Activated T-cell treated with anti-CD3 and anti-CD28 coated beads, Interleukin-2, amount 50 U/mL, for 4 hours (primary cell): Measurements from ENCODE around the gene PCBP3. TPM values are rescaled to one million over a fixed set of nuclear protein-coding genes. Genes with fewer than 3 reads are reported as not detected.

Source experiments
- ATAC-seq, 2 donors: fragments of 200-7000 bp; cut with Tn5 transposase; one replicate each; pipeline ENCODE4 v1.10.0; 2021
- DNase-seq: peaks from one replicate; pipeline ENCODE4 v3.0.0-alpha.2; 2020
- H3K27me3 Mint-ChIP-seq: one replicate; pipeline ENCODE4 v1.8.0; 2021; ENCODE audit warnings: low read depth, mixed read lengths
- H3K36me3 Mint-ChIP-seq: one replicate; pipeline ENCODE4 v1.8.0; 2022; ENCODE audit warnings: mixed read lengths; ENCODE audit not compliant: insufficient read depth
- H3K4me1 Mint-ChIP-seq: one replicate; pipeline ENCODE4 v1.8.0; 2021; ENCODE audit warnings: low read depth, mixed read lengths
- H3K4me3 Mint-ChIP-seq: one replicate; pipeline ENCODE4 v1.8.0; 2021; ENCODE audit warnings: mild to moderate bottlenecking, moderate library complexity, mixed read lengths
- H3K9me3 Mint-ChIP-seq: one replicate; pipeline ENCODE4 v1.8.0; 2021; ENCODE audit warnings: mixed read lengths
- total RNA-seq, 3 donors: library from RNA; stranded (reverse); gene quantifications; one replicate each; pipeline ENCODE4 v1.2.1, GENCODE V29; 2021

The PCBP3 gene
- total RNA-seq, 3 donors from 2014 or later, result 2.7 to 5.7 (median 4.8) TPM

- H3K36me3 Mint-ChIP-seq, result no peaks in the 10 kb centered on the region
- H3K4me1 Mint-ChIP-seq, result peaks cover 7% of the 10 kb centered on the region
- DNase-seq (peak; percentile 52), ATAC-seq (peak; percentile 49 to 57)
- H3K9me3 Mint-ChIP-seq, result no peaks in the 10 kb centered on the region
- no peaks in the 10 kb centered on the region for H3K27me3 Mint-ChIP-seq
- H3K4me3 Mint-ChIP-seq, result peak within 1 kb of the TSS; percentile 54
Observed at GRCh38 chr21:45981151-45982091, 337.9 kb downstream of the PCBP3 start, which contains the start of gene COL6A1. COL6A1 (plus strand) TSS chr21:45981770; CDS start chr21:45981851, 81 bp downstream.

- DNase-seq, result no peak
- H3K27me3 Mint-ChIP-seq, result no peaks in the 10 kb centered on the region
- peak overlapping the region; percentile 54 for H3K4me3 Mint-ChIP-seq
- ATAC-seq, result peak; percentile 24 to 30
- H3K9me3 Mint-ChIP-seq, result no peaks in the 10 kb centered on the region
- H3K4me1 Mint-ChIP-seq, result peaks cover 7% of the 10 kb centered on the region
- no peaks in the 10 kb centered on the region for H3K36me3 Mint-ChIP-seq
Observed at GRCh38 chr21:45982092-45982757, 338.7 kb downstream of the PCBP3 start.

- ATAC-seq, result no peak
- H3K27me3 Mint-ChIP-seq, result no peaks in the 10 kb centered on the region
- DNase-seq, result no peak
- H3K4me1 Mint-ChIP-seq, result peaks cover 7% of the 10 kb centered on the region
- H3K9me3 Mint-ChIP-seq, result no peaks in the 10 kb centered on the region
- no peaks in the 10 kb centered on the region for H3K36me3 Mint-ChIP-seq
- peak overlapping the region; percentile 54 for H3K4me3 Mint-ChIP-seq
Observed at GRCh38 chr21:45982758-45983648, 339.5 kb downstream of the PCBP3 start.

GRCh38 chr21:45983649-45983965 lies 340.1 kb downstream of the PCBP3 start:
- Mint-ChIP-seq H3K36me3 (no peaks in the 10 kb centered on the region), H3K9me3 (no peaks in the 10 kb centered on the region), H3K27me3 (no peaks in the 10 kb centered on the region), H3K4me3 (no peak overlapping the region), H3K4me1 (peaks cover 7% of the 10 kb centered on the region)
- ATAC-seq (no peak), DNase-seq (no peak)

- peaks cover 5% of the 10 kb centered on the region for H3K4me1 Mint-ChIP-seq
- no peak for DNase-seq
- H3K36me3 Mint-ChIP-seq, result no peaks in the 10 kb centered on the region
- no peak overlapping the region for H3K4me3 Mint-ChIP-seq
- ATAC-seq, result no peak
- H3K27me3 Mint-ChIP-seq, result no peaks in the 10 kb centered on the region
- H3K9me3 Mint-ChIP-seq, result no peaks in the 10 kb centered on the region
Observed at GRCh38 chr21:45983981-45984551, 340.5 kb downstream of the PCBP3 start.

- peaks cover 2% of the 10 kb centered on the region for H3K4me1 Mint-ChIP-seq
- no peaks in the 10 kb centered on the region for H3K36me3 Mint-ChIP-seq
- H3K4me3 Mint-ChIP-seq, result no peak overlapping the region
- DNase-seq (no peak), ATAC-seq (no peak)
- no peaks in the 10 kb centered on the region for H3K27me3 Mint-ChIP-seq
- H3K9me3 Mint-ChIP-seq, result no peaks in the 10 kb centered on the region
Observed at GRCh38 chr21:45984584-45985095, 341.1 kb downstream of the PCBP3 start.

- Mint-ChIP-seq H3K9me3 (no peaks in the 10 kb centered on the region), H3K27me3 (no peaks in the 10 kb centered on the region), H3K36me3 (no peaks in the 10 kb centered on the region), H3K4me1 (peaks cover 1% of the 10 kb centered on the region), H3K4me3 (no peak overlapping the region)
- ATAC-seq (no peak), DNase-seq (no peak)
Observed at GRCh38 chr21:45985471-45986315, 342.2 kb downstream of the PCBP3 start.

- Mint-ChIP-seq H3K9me3 (no peaks in the 10 kb centered on the region), H3K4me1 (peaks cover 1% of the 10 kb centered on the region), H3K36me3 (no peaks in the 10 kb centered on the region), H3K27me3 (no peaks in the 10 kb centered on the region), H3K4me3 (no peak overlapping the region)
- no peak for DNase-seq
- no peak for ATAC-seq
Observed at GRCh38 chr21:45986316-45987051, 343.0 kb downstream of the PCBP3 start.

GRCh38 chr21:45987121-45987711 lies 343.7 kb downstream of the PCBP3 start:
- H3K4me1 Mint-ChIP-seq, result peaks cover 1% of the 10 kb centered on the region
- DNase-seq, result no peak
- no peaks in the 10 kb centered on the region for H3K36me3 Mint-ChIP-seq
- ATAC-seq, result no peak
- no peaks in the 10 kb centered on the region for H3K9me3 Mint-ChIP-seq
- no peaks in the 10 kb centered on the region for H3K27me3 Mint-ChIP-seq
- no peak overlapping the region for H3K4me3 Mint-ChIP-seq

- H3K36me3 Mint-ChIP-seq, result no peaks in the 10 kb centered on the region
- no peaks in the 10 kb centered on the region for H3K9me3 Mint-ChIP-seq
- DNase-seq (no peak), ATAC-seq (no peak)
- H3K4me1 Mint-ChIP-seq, result no peaks in the 10 kb centered on the region
- H3K4me3 Mint-ChIP-seq, result no peak overlapping the region
- no peaks in the 10 kb centered on the region for H3K27me3 Mint-ChIP-seq
Observed at GRCh38 chr21:45988366-45989347, 345.1 kb downstream of the PCBP3 start.

GRCh38 chr21:45989355-45990048 lies 346.0 kb downstream of the PCBP3 start:
- Mint-ChIP-seq H3K27me3 (no peaks in the 10 kb centered on the region), H3K4me3 (no peak overlapping the region), H3K36me3 (no peaks in the 10 kb centered on the region), H3K9me3 (no peaks in the 10 kb centered on the region), H3K4me1 (no peaks in the 10 kb centered on the region)
- ATAC-seq (no peak), DNase-seq (peak; percentile 3)
